Right lobe of liver (tissue), 4 donors: Measurements from ENCODE around the gene PCBD1.

Source experiments
- CTCF ChIP-seq, 4 donors: fragments of 200-600 bp in 3 of 4; fragments of 450-650 bp in 1 of 4; IDR thresholded peaks; one replicate each; pipeline versions ENCODE4 v1.5.1 to v1.8.0; 2016 to 2022; ENCODE audit warnings: antibody characterized with exemption in 4 of 4, mild to moderate bottlenecking in 2 of 4
- POLR2A ChIP-seq: fragments of 450-650 bp; IDR thresholded peaks from one replicate; pipeline ENCODE4 v1.6.1; 2017; ENCODE audit warnings: antibody characterized with exemption, mild to moderate bottlenecking
- donor health status: DM: no; HTN: no; CAD: no.
- donor health status: DM: no; HTN: no; CAD: no.
- donor health status: DM: no; HTN: yes; CAD: no.

GRCh38 chr10:70884741-70885140, 3.6 kb downstream of the PCBD1 start:
- TF ChIP-seq CTCF (IDR thresholded peaks at IDR 0.05) (no peak), POLR2A (no peak)
